IMR-90 (cell line): ENCODE results near the gene PIGA. TPM values are rescaled to one million over a fixed set of nuclear protein-coding genes. Genes with fewer than 3 reads are reported as not detected.

Source experiments
- ATAC-seq: fragments of 200-7000 bp; cut with Tn5 transposase; 2 replicates; pipeline ENCODE4 v1.9.1; 2020; ENCODE audit warnings: low read depth, mild to moderate bottlenecking, moderate library complexity
- BruUV-seq: library from RNA; stranded (reverse); fragments of 400-500 nt; replicated peaks from 2 replicates; lab custom pipeline; 2021; lab: Mats Ljungman, UMichigan
- CTCF ChIA-PET: fragments of 300-600 bp; formaldehyde crosslinking; extraction: SDS; loops from one replicate; lab custom pipeline; 2021; ENCODE audit warnings: antibody characterized with exemption; lab: Yijun Ruan, JAX
- POLR2A ChIA-PET: fragments of 300-600 bp; sonication (Branson Sonifier 250); formaldehyde crosslinking; loops from one replicate; lab custom pipeline; 2022; ENCODE audit warnings: antibody characterized with exemption; ENCODE audit not compliant: unreplicated experiment; lab: Charles Lee
- DNase-seq: peaks from one replicate; pipeline ENCODE4 v3.0.0; 2013
- H2AFZ ChIP-seq: replicated peaks from 2 replicates; pipeline ENCODE3; 2013; ENCODE audit warnings: low read length, mild to moderate bottlenecking; ENCODE audit not compliant: poor library complexity
- H2AK5ac ChIP-seq: 2 replicates; pipeline ENCODE4 v1.6.1; 2013; ENCODE audit warnings: low read depth, low read length, inconsistent platforms
- H2AK9ac ChIP-seq: replicated peaks from 2 replicates; pipeline ENCODE3; 2013; ENCODE audit warnings: mild to moderate bottlenecking, low read depth, low read length, moderate library complexity; ENCODE audit not compliant: poor library complexity
- H2BK120ac ChIP-seq: 2 replicates; pipeline ENCODE4 v1.6.1; 2013; ENCODE audit warnings: low read depth, low read length, inconsistent platforms
- H2BK15ac ChIP-seq: 3 replicates; pipeline ENCODE4 v1.6.1; 2013; ENCODE audit warnings: low read depth, low read length, inconsistent platforms
- H2BK20ac ChIP-seq: 2 replicates; pipeline ENCODE4 v1.6.1; 2013; ENCODE audit warnings: low read depth, mild to moderate bottlenecking, inconsistent platforms, low read length, moderate library complexity
- H2BK5ac ChIP-seq: 2 replicates; pipeline ENCODE4 v1.6.1; 2013; ENCODE audit warnings: mild to moderate bottlenecking, low read depth, low read length, inconsistent platforms; ENCODE audit not compliant: poor library complexity, severe bottlenecking
- H3K14ac ChIP-seq: replicated peaks from 2 replicates; pipeline ENCODE4 v1.6.1; 2013; ENCODE audit warnings: low read depth, low read length, inconsistent platforms
- H3K18ac ChIP-seq: 2 replicates; pipeline ENCODE4 v1.6.1; 2013; ENCODE audit warnings: low read depth, low read length, control low read depth
- H3K23ac ChIP-seq: 2 replicates; pipeline ENCODE4 v1.6.1; 2013; ENCODE audit warnings: low read depth, low read length, inconsistent platforms
- H3K27ac ChIP-seq: 2 replicates; pipeline ENCODE4 v1.5.1; 2013; ENCODE audit warnings: mild to moderate bottlenecking, control low read depth, low read length; ENCODE audit not compliant: insufficient read depth
- H3K27me3 ChIP-seq: 2 replicates; pipeline ENCODE4 v1.6.1; 2013; ENCODE audit warnings: low read length; ENCODE audit not compliant: control insufficient read depth, insufficient read depth
- H3K36me3 ChIP-seq: 2 replicates; pipeline ENCODE4 v1.6.1; 2013; ENCODE audit warnings: low read length, mixed read lengths; ENCODE audit not compliant: control insufficient read depth, insufficient read depth
- H3K4ac ChIP-seq: 2 replicates; pipeline ENCODE4 v1.6.1; 2013; ENCODE audit warnings: low read depth, low read length, inconsistent platforms
- H3K4me1 ChIP-seq: 2 replicates; pipeline ENCODE4 v1.6.1; 2013; ENCODE audit warnings: low read length, mixed read lengths; ENCODE audit not compliant: control insufficient read depth, insufficient read depth
- H3K4me2 ChIP-seq: 2 replicates; pipeline ENCODE4 v1.6.1; 2013; ENCODE audit warnings: low read depth, mild to moderate bottlenecking, control low read depth, low read length, moderate library complexity
- H3K4me3 ChIP-seq: 2 replicates; pipeline ENCODE4 v1.5.1; 2013; ENCODE audit warnings: low read depth, mild to moderate bottlenecking, control low read depth, low read length, moderate library complexity; ENCODE audit not compliant: insufficient read depth
- H3K56ac ChIP-seq: 2 replicates; pipeline ENCODE4 v1.6.1; 2013; ENCODE audit warnings: low read length, inconsistent platforms; ENCODE audit not compliant: insufficient read depth; ENCODE audit errors: extremely low read depth
- H3K79me1 ChIP-seq, 2 experiments: 2 replicates each; pipeline ENCODE4 v1.6.1; 2013; ENCODE audit warnings: low read length in 2 of 2, inconsistent platforms in 1 of 2, low read depth in 1 of 2
- H3K9ac ChIP-seq: 2 replicates; pipeline ENCODE4 v1.6.1; 2013; ENCODE audit warnings: low read depth, low read length, control low read depth
- H3K9me1 ChIP-seq: 2 replicates; pipeline ENCODE4 v1.6.1; 2013; ENCODE audit warnings: low read length, inconsistent platforms; ENCODE audit not compliant: insufficient read depth
- H3K9me3 ChIP-seq: 2 replicates; pipeline ENCODE4 v1.6.1; 2013; ENCODE audit warnings: low read length; ENCODE audit not compliant: control insufficient read depth, insufficient read depth
- H4K20me1 ChIP-seq: 2 replicates; pipeline ENCODE4 v1.6.1; 2013; ENCODE audit warnings: low read length, inconsistent platforms; ENCODE audit not compliant: insufficient read depth
- H4K5ac ChIP-seq: 2 replicates; pipeline ENCODE4 v1.6.1; 2013; ENCODE audit warnings: mild to moderate bottlenecking, low read depth, low read length, control low read depth
- H4K8ac ChIP-seq, 2 experiments: 2 replicates each; pipeline ENCODE4 v1.6.1; 2013; ENCODE audit warnings: low read depth in 2 of 2, low read length in 2 of 2, control low read depth in 1 of 2, inconsistent platforms in 1 of 2
- H4K91ac ChIP-seq: 2 replicates; pipeline ENCODE4 v1.6.1; 2013; ENCODE audit warnings: low read depth, low read length, inconsistent platforms; ENCODE audit not compliant: insufficient read depth
- BHLHE40 ChIP-seq: fragments of 150-350 bp; IDR thresholded peaks from 2 replicates; pipeline ENCODE4 v1.6.1; 2016; ENCODE audit warnings: mild to moderate bottlenecking, low read depth, low read length
- CHD1 ChIP-seq: IDR thresholded peaks from 2 replicates; pipeline ENCODE4 v1.6.1; 2012; ENCODE audit warnings: low read depth, low read length, improper control_type of control experiment
- MAFK ChIP-seq: IDR thresholded peaks from 2 replicates; pipeline ENCODE4 v1.6.1; 2012; ENCODE audit warnings: low read depth, low read length, improper control_type of control experiment
- RAD21 ChIP-seq: IDR thresholded peaks from 2 replicates; pipeline ENCODE4 v1.6.1; 2012; ENCODE audit warnings: low read length, improper control_type of control experiment
- RCOR1 ChIP-seq: IDR thresholded peaks from 2 replicates; pipeline ENCODE4 v1.6.1; 2012; ENCODE audit warnings: mild to moderate bottlenecking, low read length, improper control_type of control experiment; ENCODE audit not compliant: insufficient replicate concordance
- SMC3 ChIP-seq: fragments of 150-350 bp; IDR thresholded peaks from 2 replicates; pipeline ENCODE4 v1.6.1; 2016; ENCODE audit warnings: low read depth, mild to moderate bottlenecking, antibody characterized with exemption, low read length, moderate library complexity
- WGBS, 2 experiments: methylation state at CpG; one replicate each; pipeline versions ENCODE4 v1.1.5 to v1.1.7; 2013; ENCODE audit warnings: missing lambda C conversion rate in 2 of 2; ENCODE audit not compliant: insufficient read length in 1 of 2; ENCODE audit errors: extremely low coverage in 2 of 2; 5-methylcytosine and 5-hydroxymethylcytosine counted together
- dilution Hi-C: fragments of 300-500 bp; cut with HindIII; formaldehyde crosslinking; loops from one replicate; pipeline ENCODE4 v1.14.3; 2018; ENCODE audit warnings: low sequenced_read_pairs; ENCODE audit not compliant: unreplicated experiment
- in situ Hi-C: fragments of 300-500 bp; cut with MboI; formaldehyde crosslinking; loops from 3 replicates; pipeline ENCODE4 v1.14.3; 2019; ENCODE audit warnings: low sequenced_read_pairs, inconsistent platforms, mixed read lengths
- intact Hi-C: fragments of 100-400 bp; cut with micrococcal nuclease; formaldehyde crosslinking; loops from 2 replicates; pipeline ENCODE4 v1.10.0; 2022
- polyA plus RNA-seq, 3 experiments: library from polyadenylated mRNA; depleted of rRNA; stranded (reverse); fragments of >200 nt; gene quantifications; 2 replicates each; pipeline ENCODE4 v1.2.3, GENCODE V29; 2012; ENCODE audit warnings: low replicate concordance in 1 of 3
- total RNA-seq: library from RNA; depleted of rRNA; stranded (reverse); fragments of >200 nt; gene quantifications from 2 replicates; pipeline ENCODE4 v1.2.3, GENCODE V29; 2012
- TF ChIP-seq, protein P1 (sequence below): conservative IDR thresholded peaks from 2 replicates; pipeline ENCODE4 v1.5.1; 2012; ENCODE audit warnings: mild to moderate bottlenecking, low read depth, low read length, improper control_type of control experiment

The PIGA gene
- total and polyA plus RNA-seq, 2 of the 4 experiments (the other 2 are of a cell fraction): 3.4 to 9.1 TPM

DNA sequence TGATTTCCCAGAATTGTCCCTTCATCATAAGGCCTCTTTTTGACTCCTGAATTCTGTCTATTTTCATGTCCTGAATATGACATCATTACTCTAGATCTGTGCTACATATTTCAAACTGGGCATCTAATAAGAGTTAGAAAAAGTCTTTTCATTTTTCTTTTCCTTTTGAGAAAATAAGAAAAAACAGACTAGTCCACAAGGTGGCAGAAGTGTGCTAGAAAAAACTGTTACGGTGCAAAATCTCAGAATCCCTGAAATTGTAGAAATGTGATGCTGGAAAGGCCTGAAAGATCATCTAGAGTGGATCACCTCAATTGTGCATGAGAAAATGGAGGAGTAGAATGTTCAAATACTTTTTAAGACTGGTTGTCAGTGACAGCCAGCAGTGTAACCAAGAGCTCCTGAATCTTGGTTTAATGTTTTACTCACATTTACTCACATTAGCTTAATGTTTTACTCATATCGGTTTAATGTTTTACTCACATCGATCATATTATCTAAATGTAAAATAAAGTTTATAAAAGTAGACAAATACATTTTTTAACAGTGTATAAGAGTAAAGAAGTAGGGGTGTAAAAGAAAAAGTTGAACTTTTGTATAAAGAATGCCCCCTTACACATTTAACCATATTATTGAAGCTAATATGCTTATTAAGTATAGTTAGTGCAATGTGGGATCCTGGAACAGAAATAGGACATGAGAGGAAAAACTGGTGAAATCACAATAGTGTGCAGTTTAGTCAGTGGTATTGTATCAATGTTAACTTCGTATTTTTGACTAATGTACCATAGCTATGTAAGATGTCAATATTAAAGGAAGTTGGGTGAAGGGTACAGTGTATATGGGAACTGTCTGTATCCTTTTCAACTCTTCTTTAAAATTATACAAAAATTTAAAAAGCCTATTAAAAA lies 35.1 kb downstream of the PIGA start:
- no peak overlapping the region for H2AK9ac ChIP-seq
- no peak overlapping the region for H3K4me3 ChIP-seq
- DNase-seq (peak; percentile 30), ATAC-seq (peak; percentile 29; the same call in 1 of the 2 replicates)
- ChIA-PET POLR2A (no interaction called here), CTCF (interaction anchor here (0.6 to 1.4 kb wide), 4 partner anchors 12 to 47 kb away, joined by 3 to 4 read pairs (median 3); no protein-coding TSS in a partner anchor)
- in situ Hi-C loops: no loop called here
- H3K14ac ChIP-seq: no peak overlapping the region
- no peak overlapping the region for H4K5ac ChIP-seq
- no peak overlapping the region for H2BK5ac ChIP-seq
- no peak overlapping the region for H3K27ac ChIP-seq
- no peaks in the 10 kb centered on the region for H3K4me1 ChIP-seq
- no peak overlapping the region for H2AK5ac ChIP-seq
- no peaks in the 10 kb centered on the region for H3K79me1 ChIP-seq
- H4K91ac ChIP-seq: no peak overlapping the region
- TF ChIP-seq MAFK: no peak
- no peak for TF ChIP-seq CHD1
- TF ChIP-seq RCOR1: no peak
- TF ChIP-seq SMC3: peak; percentile 24; the same call in 1 of the 2 replicates
- TF ChIP-seq RAD21: peak; percentile 44
- TF ChIP-seq BHLHE40: no peak
- TF ChIP-seq, protein P1, sequence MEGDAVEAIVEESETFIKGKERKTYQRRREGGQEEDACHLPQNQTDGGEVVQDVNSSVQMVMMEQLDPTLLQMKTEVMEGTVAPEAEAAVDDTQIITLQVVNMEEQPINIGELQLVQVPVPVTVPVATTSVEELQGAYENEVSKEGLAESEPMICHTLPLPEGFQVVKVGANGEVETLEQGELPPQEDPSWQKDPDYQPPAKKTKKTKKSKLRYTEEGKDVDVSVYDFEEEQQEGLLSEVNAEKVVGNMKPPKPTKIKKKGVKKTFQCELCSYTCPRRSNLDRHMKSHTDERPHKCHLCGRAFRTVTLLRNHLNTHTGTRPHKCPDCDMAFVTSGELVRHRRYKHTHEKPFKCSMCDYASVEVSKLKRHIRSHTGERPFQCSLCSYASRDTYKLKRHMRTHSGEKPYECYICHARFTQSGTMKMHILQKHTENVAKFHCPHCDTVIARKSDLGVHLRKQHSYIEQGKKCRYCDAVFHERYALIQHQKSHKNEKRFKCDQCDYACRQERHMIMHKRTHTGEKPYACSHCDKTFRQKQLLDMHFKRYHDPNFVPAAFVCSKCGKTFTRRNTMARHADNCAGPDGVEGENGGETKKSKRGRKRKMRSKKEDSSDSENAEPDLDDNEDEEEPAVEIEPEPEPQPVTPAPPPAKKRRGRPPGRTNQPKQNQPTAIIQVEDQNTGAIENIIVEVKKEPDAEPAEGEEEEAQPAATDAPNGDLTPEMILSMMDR: peak; percentile 54
- H3K4me2 ChIP-seq: no peak overlapping the region
- BruUV-seq: no TSS peak
- 20% methylated on average over 1 of the region's 4 CpGs; no CpG with 5 or more reads in 1 of the 2 experiments for WGBS, 2 experiments
- H2AFZ ChIP-seq: no peak overlapping the region
- no peaks in the 10 kb centered on the region for H3K9me1 ChIP-seq
- no peak overlapping the region for H4K8ac ChIP-seq
- intact Hi-C loops: loop anchor here (1.0 to 2.0 kb wide), 2 partner anchors 171 to 265 kb away; no protein-coding TSS in a partner anchor
- no peak overlapping the region for H3K18ac ChIP-seq
- H3K23ac ChIP-seq: no peak overlapping the region
- H3K4ac ChIP-seq: no peak overlapping the region
- H2BK15ac ChIP-seq: no peak overlapping the region
- H3K27me3 ChIP-seq: peaks cover 1% of the 10 kb centered on the region
- H2BK20ac ChIP-seq: no peak overlapping the region
- H3K9me3 ChIP-seq: no peaks in the 10 kb centered on the region
- no peak overlapping the region for H3K56ac ChIP-seq
- H2BK120ac ChIP-seq: no peak overlapping the region
- no peak overlapping the region for H3K9ac ChIP-seq
- dilution Hi-C loops: no loop called here
- no peaks in the 10 kb centered on the region for H4K20me1 ChIP-seq
- H3K36me3 ChIP-seq: no peaks in the 10 kb centered on the region
